HG03103 (cell line): ENCODE measurements around the gene PRSS21.

Experiments
- ATAC-seq: cut with Tn5 transposase; IDR thresholded peaks from one replicate; pipeline ENCODE4 v1.9.1; 2021; ENCODE audit warnings: low read depth; ENCODE audit not compliant: unreplicated experiment

PRSS21 gene

GRCh38 chr16:2840914-2841313 is 23.9 kb downstream of the PRSS21 start:
- no peak for ATAC-seq

- ATAC-seq: no peak
Measured at GRCh38 chr16:2841606-2842339, 24.7 kb downstream of the PRSS21 start.

- ATAC-seq: no peak
Measured at GRCh38 chr16:2842340-2843000, 25.4 kb downstream of the PRSS21 start.

GRCh38 chr16:2843526-2843925 is 26.5 kb downstream of the PRSS21 start:
- no peak for ATAC-seq

GRCh38 chr16:2845116-2845515 is 28.1 kb downstream of the PRSS21 start:
- ATAC-seq: no peak

- no peak for ATAC-seq
Measured at GRCh38 chr16:2846511-2847310, 29.7 kb downstream of the PRSS21 start.

- no peak for ATAC-seq
Measured at GRCh38 chr16:2848933-2849725, 32.1 kb downstream of the PRSS21 start.

- ATAC-seq: no peak
Measured at GRCh38 chr16:2852003-2852730, 35.1 kb downstream of the PRSS21 start.

- no peak for ATAC-seq
Measured at GRCh38 chr16:2852731-2853507, 35.9 kb downstream of the PRSS21 start.

GRCh38 chr16:2853531-2854073 is 36.6 kb downstream of the PRSS21 start:
- no peak for ATAC-seq

GRCh38 chr16:2854700-2855309 is 37.8 kb downstream of the PRSS21 start:
- ATAC-seq: no peak

GRCh38 chr16:2855536-2855935 is 38.5 kb downstream of the PRSS21 start:
- ATAC-seq: no peak

- ATAC-seq: no peak
Measured at GRCh38 chr16:2856061-2856670, 39.1 kb downstream of the PRSS21 start.

GRCh38 chr16:2856686-2857450 is 39.8 kb downstream of the PRSS21 start:
- no peak for ATAC-seq

- no peak for ATAC-seq
Measured at GRCh38 chr16:2857451-2858244, 40.6 kb downstream of the PRSS21 start, which contains the start of gene PRSS22. TSS of gene PRSS22 (minus strand) at chr16:2858170. CDS start at chr16:2858104, 66 bp downstream.

GRCh38 chr16:2858245-2859025 is 41.4 kb downstream of the PRSS21 start:
- ATAC-seq: no peak
